Measurements from ENCODE around the gene TSPO. TPM values are rescaled to one million over a fixed set of nuclear protein-coding genes. Genes with fewer than 3 reads are reported as not detected.

Gene TSPO
- total RNA-seq, 1 experiment from 2014 or later, result 308 TPM

- Mint-ChIP-seq H3K36me3 (ENCODE audit: insufficient read depth, unreplicated experiment) (peaks cover 77% of the 10 kb centered on the region), H3K27me3 (ENCODE audit: insufficient read depth, unreplicated experiment) (no peaks in the 10 kb centered on the region), H3K27ac (ENCODE audit: low read depth, unreplicated experiment) (no peak overlapping the region), H3K4me3 (ENCODE audit: unreplicated experiment) (no peak overlapping the region), H3K4me1 (ENCODE audit: insufficient read depth, unreplicated experiment) (no peaks in the 10 kb centered on the region), H3K9me3 (ENCODE audit: unreplicated experiment) (no peaks in the 10 kb centered on the region)
- intact Hi-C loops (cut with micrococcal nuclease), result no loop called here
- no peak for TF ChIP-seq CTCF (IDR thresholded peaks at IDR 0.05; ENCODE audit: unreplicated experiment)
- ChIA-PET POLR2A (interaction anchor here (0.8 kb wide), 1 partner anchor 13 kb away, joined by 3 read pairs; no protein-coding TSS in a partner anchor), CTCF (no interaction called here)
- no TSS peak for BruUV-seq (replicated peaks)
- no peak for DNase-seq (ENCODE audit: unreplicated experiment)
Observed at GRCh38 chr22:43134553-43134952, 16.8 kb upstream of the TSPO start.

DNA sequence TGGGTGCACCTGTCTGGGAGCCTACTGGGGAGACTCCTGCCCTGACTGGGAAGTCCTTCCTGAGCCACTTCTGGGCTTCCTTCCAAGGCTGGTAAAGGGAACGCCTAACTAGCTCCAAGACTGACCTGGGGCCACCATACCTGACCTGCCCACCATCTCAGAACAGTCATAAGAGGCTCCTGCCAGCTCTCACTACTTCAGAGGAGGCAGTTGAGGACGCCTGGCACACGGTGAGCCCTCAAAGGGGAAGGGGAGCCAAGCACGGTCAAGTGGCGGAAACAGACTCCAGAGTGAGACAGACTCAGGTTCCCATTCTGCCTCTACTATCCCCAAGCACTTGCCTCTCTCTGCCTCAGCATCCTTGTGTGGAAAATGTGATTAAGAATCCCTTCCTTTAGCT, 15.8 kb upstream of the TSPO start:
- Mint-ChIP-seq H3K4me3 (ENCODE audit: unreplicated experiment) (no peak overlapping the region), H3K36me3 (ENCODE audit: insufficient read depth, unreplicated experiment) (peaks cover 86% of the 10 kb centered on the region), H3K9me3 (ENCODE audit: unreplicated experiment) (no peaks in the 10 kb centered on the region), H3K27ac (ENCODE audit: low read depth, unreplicated experiment) (no peak overlapping the region), H3K27me3 (ENCODE audit: insufficient read depth, unreplicated experiment) (no peaks in the 10 kb centered on the region), H3K4me1 (ENCODE audit: insufficient read depth, unreplicated experiment) (no peaks in the 10 kb centered on the region)
- DNase-seq (ENCODE audit: unreplicated experiment), result no peak
- POLR2A ChIA-PET, result interaction anchor here (0.5 kb wide), 1 partner anchor 80 kb away, joined by 3 read pairs; no protein-coding TSS in a partner anchor
- no TSS peak for BruUV-seq (replicated peaks)
- CTCF ChIA-PET, result no interaction called here
- TF ChIP-seq CTCF (IDR thresholded peaks at IDR 0.05; ENCODE audit: unreplicated experiment), result no peak
- intact Hi-C loops (cut with micrococcal nuclease), result no loop called here

DNA sequence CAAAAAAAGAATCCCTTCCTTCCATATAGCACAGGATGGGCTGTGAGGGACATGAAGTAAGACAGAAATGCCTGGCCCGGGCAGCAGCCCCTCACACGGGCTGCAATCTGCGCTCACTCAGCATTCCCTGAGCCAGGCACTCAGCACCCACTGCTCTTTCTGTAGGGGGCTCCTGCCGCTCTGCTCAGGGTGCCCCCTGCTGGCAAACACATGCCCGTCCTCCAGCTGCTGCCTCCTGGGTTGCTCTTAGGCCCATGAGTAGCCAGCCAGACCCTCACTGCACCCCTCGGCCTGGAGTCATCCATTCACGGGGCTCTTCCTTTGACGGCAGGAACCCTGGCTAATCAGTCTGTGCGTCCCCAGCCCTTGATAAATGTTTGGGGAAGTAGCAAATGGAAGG, 15.1 kb upstream of the TSPO start:
- no TSS peak for BruUV-seq (replicated peaks)
- H3K36me3 Mint-ChIP-seq (ENCODE audit: insufficient read depth, unreplicated experiment), result peaks cover 86% of the 10 kb centered on the region
- intact Hi-C loops (cut with micrococcal nuclease), result no loop called here
- peak; percentile 44 for DNase-seq (ENCODE audit: unreplicated experiment)
- H3K9me3 Mint-ChIP-seq (ENCODE audit: unreplicated experiment), result no peaks in the 10 kb centered on the region
- POLR2A ChIA-PET, result no interaction called here
- no peak overlapping the region for H3K4me3 Mint-ChIP-seq (ENCODE audit: unreplicated experiment)
- CTCF ChIA-PET, result interaction anchor here (1.4 kb wide), 1 partner anchor 9 kb away, joined by 8 read pairs; no protein-coding TSS in a partner anchor
- H3K27me3 Mint-ChIP-seq (ENCODE audit: insufficient read depth, unreplicated experiment), result no peaks in the 10 kb centered on the region
- H3K4me1 Mint-ChIP-seq (ENCODE audit: insufficient read depth, unreplicated experiment), result no peaks in the 10 kb centered on the region
- peak; percentile 54 for TF ChIP-seq CTCF (IDR thresholded peaks at IDR 0.05; ENCODE audit: unreplicated experiment)
- no peak overlapping the region for H3K27ac Mint-ChIP-seq (ENCODE audit: low read depth, unreplicated experiment)

- intact Hi-C loops (cut with micrococcal nuclease), result no loop called here
- no peak for DNase-seq (ENCODE audit: unreplicated experiment)
- no peak for TF ChIP-seq CTCF (IDR thresholded peaks at IDR 0.05; ENCODE audit: unreplicated experiment)
- no peaks in the 10 kb centered on the region for H3K9me3 Mint-ChIP-seq (ENCODE audit: unreplicated experiment)
- CTCF ChIA-PET, result interaction anchor here (0.6 to 1.4 kb wide), 2 partner anchors 9 to 60 kb away, joined by 4 to 8 read pairs; no protein-coding TSS in a partner anchor
- H3K27ac Mint-ChIP-seq (ENCODE audit: low read depth, unreplicated experiment), result no peak overlapping the region
- H3K36me3 Mint-ChIP-seq (ENCODE audit: insufficient read depth, unreplicated experiment), result peaks cover 81% of the 10 kb centered on the region
- H3K4me1 Mint-ChIP-seq (ENCODE audit: insufficient read depth, unreplicated experiment), result no peaks in the 10 kb centered on the region
- H3K4me3 Mint-ChIP-seq (ENCODE audit: unreplicated experiment), result no peak overlapping the region
- H3K27me3 Mint-ChIP-seq (ENCODE audit: insufficient read depth, unreplicated experiment), result no peaks in the 10 kb centered on the region
- no TSS peak for BruUV-seq (replicated peaks)
- POLR2A ChIA-PET, result no interaction called here
Observed at GRCh38 chr22:43136801-43137200, 14.6 kb upstream of the TSPO start.

Measured in MCF 10A (cell line).